KOPT-K1 (cell line): Measurements from ENCODE around the gene PTPRN.

ENCODE experiments used
- H3K27ac ChIP-seq: fragments of 200-600 bp; sonication (generic); 2 replicates; pipeline ENCODE4 v1.5.1; 2016; ENCODE audit warnings: antibody characterized with exemption, mild to moderate bottlenecking, low read depth, low read length; ENCODE audit not compliant: poor library complexity, severe bottlenecking
- H3K36me3 ChIP-seq: fragments of 200-600 bp; sonication (generic); 2 replicates; pipeline ENCODE4 v1.5.1; 2017; ENCODE audit warnings: antibody characterized with exemption, mild to moderate bottlenecking, low read length, moderate library complexity; ENCODE audit not compliant: insufficient read depth
- H3K9me3 ChIP-seq: fragments of 200-600 bp; sonication (generic); 2 replicates; pipeline ENCODE4 v1.5.1; 2017; ENCODE audit warnings: antibody characterized with exemption, low read length, mild to moderate bottlenecking; ENCODE audit not compliant: insufficient read depth, poor library complexity, severe bottlenecking

PTPRN gene

GRCh38 chr2:219309278-219309677 lies at the start of gene PTPRN:
Gene PTPRN (minus strand): TSS chr2:219309401. CDS start chr2:219309332, 69 bp downstream.
- Histone ChIP-seq H3K36me3 (no peaks in the 10 kb centered on the region), H3K27ac (no peak within 1 kb of the TSS), H3K9me3 (no peaks in the 10 kb centered on the region)

- H3K27ac ChIP-seq, result no peak overlapping the region
- no peaks in the 10 kb centered on the region for H3K9me3 ChIP-seq
- no peaks in the 10 kb centered on the region for H3K36me3 ChIP-seq
These were observed 49.2 kb upstream of the PTPRN start for GRCh38 chr2:219358170-219359075.

GRCh38 chr2:219356834-219357233 lies 47.6 kb upstream of the PTPRN start:
- Histone ChIP-seq H3K9me3 (no peaks in the 10 kb centered on the region), H3K36me3 (no peaks in the 10 kb centered on the region), H3K27ac (no peak overlapping the region)

- Histone ChIP-seq H3K9me3 (no peaks in the 10 kb centered on the region), H3K36me3 (no peaks in the 10 kb centered on the region), H3K27ac (no peak overlapping the region)
These were observed 45.4 kb upstream of the PTPRN start for GRCh38 chr2:219354582-219354981.

- Histone ChIP-seq H3K9me3 (no peaks in the 10 kb centered on the region), H3K27ac (no peak overlapping the region), H3K36me3 (no peaks in the 10 kb centered on the region)
These were observed 43.9 kb upstream of the PTPRN start for GRCh38 chr2:219353129-219353528.

GRCh38 chr2:219352448-219353023 lies 43.3 kb upstream of the PTPRN start:
- Histone ChIP-seq H3K36me3 (no peaks in the 10 kb centered on the region), H3K27ac (no peak overlapping the region), H3K9me3 (no peaks in the 10 kb centered on the region)

- Histone ChIP-seq H3K9me3 (no peaks in the 10 kb centered on the region), H3K27ac (no peak overlapping the region), H3K36me3 (no peaks in the 10 kb centered on the region)
These were observed 41.6 kb upstream of the PTPRN start for GRCh38 chr2:219350710-219351221.

GRCh38 chr2:219350215-219350614 lies 41.0 kb upstream of the PTPRN start:
- Histone ChIP-seq H3K36me3 (no peaks in the 10 kb centered on the region), H3K9me3 (no peaks in the 10 kb centered on the region), H3K27ac (no peak overlapping the region)

GRCh38 chr2:219344751-219345430 lies 35.7 kb upstream of the PTPRN start:
- Histone ChIP-seq H3K27ac (no peak overlapping the region), H3K36me3 (no peaks in the 10 kb centered on the region), H3K9me3 (no peaks in the 10 kb centered on the region)

- H3K36me3 ChIP-seq, result no peaks in the 10 kb centered on the region
- peaks cover 13% of the 10 kb centered on the region for H3K9me3 ChIP-seq
- H3K27ac ChIP-seq, result no peak overlapping the region
These were observed 26.2 kb upstream of the PTPRN start for GRCh38 chr2:219335373-219335786.

GRCh38 chr2:219334076-219334475 lies 24.9 kb upstream of the PTPRN start:
- Histone ChIP-seq H3K36me3 (no peaks in the 10 kb centered on the region), H3K9me3 (peaks cover 13% of the 10 kb centered on the region), H3K27ac (no peak overlapping the region)

GRCh38 chr2:219332542-219332941 lies 23.3 kb upstream of the PTPRN start, which contains the start of gene RESP18:
Gene RESP18 (minus strand): TSS chr2:219332744.
- peaks cover 13% of the 10 kb centered on the region for H3K9me3 ChIP-seq
- no peak within 1 kb of the TSS for H3K27ac ChIP-seq
- H3K36me3 ChIP-seq, result no peaks in the 10 kb centered on the region

- Histone ChIP-seq H3K36me3 (no peaks in the 10 kb centered on the region), H3K9me3 (peaks cover 13% of the 10 kb centered on the region), H3K27ac (no peak overlapping the region)
These were observed 22.5 kb upstream of the PTPRN start for GRCh38 chr2:219331560-219332213.

GRCh38 chr2:219327719-219328118 lies 18.5 kb upstream of the PTPRN start:
- no peaks in the 10 kb centered on the region for H3K36me3 ChIP-seq
- H3K27ac ChIP-seq, result no peak overlapping the region
- H3K9me3 ChIP-seq, result no peaks in the 10 kb centered on the region
